Ectodermal cell (in vitro differentiated cells): ENCODE results near the gene TLCD3B.

Experiments
- H3K27ac ChIP-seq: 2 replicates; pipeline ENCODE4 v1.7.0; 2013; ENCODE audit warnings: mild to moderate bottlenecking, low read depth, low read length; ENCODE audit not compliant: insufficient read depth, poor library complexity, severe bottlenecking
- H3K27me3 ChIP-seq: 2 replicates; pipeline ENCODE4 v1.7.0; 2013; ENCODE audit warnings: mild to moderate bottlenecking, low read length; ENCODE audit not compliant: insufficient read depth, control insufficient read depth, poor library complexity, severe bottlenecking
- H3K36me3 ChIP-seq: one replicate; pipeline ENCODE4 v1.7.0; 2013; ENCODE audit warnings: low read length; ENCODE audit not compliant: control insufficient read depth, insufficient read depth
- H3K4me1 ChIP-seq: one replicate; pipeline ENCODE4 v1.7.0; 2013; ENCODE audit warnings: low read length; ENCODE audit not compliant: control insufficient read depth, insufficient read depth
- H3K4me3 ChIP-seq: 2 replicates; pipeline ENCODE4 v1.7.0; 2013; ENCODE audit warnings: low read depth, low read length, control low read depth; ENCODE audit not compliant: insufficient read depth
- H3K9me3 ChIP-seq: 2 replicates; pipeline ENCODE4 v1.7.0; 2013; ENCODE audit warnings: mild to moderate bottlenecking, low read length, moderate library complexity; ENCODE audit not compliant: control insufficient read depth
- WGBS, 2 experiments: methylation state at CpG; one replicate each; pipeline ENCODE4 v1.1.7; 2013; ENCODE audit warnings: missing lambda C conversion rate in 2 of 2; 5-methylcytosine and 5-hydroxymethylcytosine counted together

TLCD3B gene

GRCh38 chr16:29995324-29995910 is 35.7 kb downstream of the TLCD3B start, which contains the start of gene HIRIP3:
TSS of gene HIRIP3 (minus strand) at chr16:29995617. CDS start at chr16:29995605, 12 bp downstream.
- Histone ChIP-seq H3K4me1 (peaks cover 12% of the 10 kb centered on the region), H3K27ac (peak within 1 kb of the TSS; percentile 44), H3K36me3 (peaks cover 13% of the 10 kb centered on the region), H3K9me3 (no peaks in the 10 kb centered on the region), H3K27me3 (no peaks in the 10 kb centered on the region), H3K4me3 (peak within 1 kb of the TSS; percentile 90)
- 0% methylated on average over 53 of the region's 53 CpGs for WGBS, 2 experiments

GRCh38 chr16:29994600-29995323 is 36.3 kb downstream of the TLCD3B start:
- Histone ChIP-seq H3K4me1 (peaks cover 12% of the 10 kb centered on the region), H3K36me3 (peaks cover 18% of the 10 kb centered on the region), H3K4me3 (peak overlapping the region; percentile 90), H3K9me3 (no peaks in the 10 kb centered on the region), H3K27ac (no peak overlapping the region), H3K27me3 (no peaks in the 10 kb centered on the region)
- WGBS, 2 experiments = 25% methylated on average over 24 of the region's 24 CpGs

- H3K9me3 ChIP-seq = no peaks in the 10 kb centered on the region
- no peak overlapping the region for H3K4me3 ChIP-seq
- H3K36me3 ChIP-seq = peaks cover 24% of the 10 kb centered on the region
- H3K27ac ChIP-seq = no peak overlapping the region
- H3K27me3 ChIP-seq = no peaks in the 10 kb centered on the region
- WGBS, 2 experiments = 91 to 94% methylated on average over 9 of the region's 9 CpGs
- peaks cover 12% of the 10 kb centered on the region for H3K4me1 ChIP-seq
These were observed 37.0 kb downstream of the TLCD3B start for GRCh38 chr16:29993903-29994599.

- Histone ChIP-seq H3K4me1 (peaks cover 12% of the 10 kb centered on the region), H3K4me3 (no peak overlapping the region), H3K36me3 (peaks cover 29% of the 10 kb centered on the region), H3K27ac (no peak overlapping the region), H3K9me3 (no peaks in the 10 kb centered on the region), H3K27me3 (no peaks in the 10 kb centered on the region)
- 95 to 96% methylated on average over 25 of the region's 25 CpGs for WGBS, 2 experiments
These were observed 37.7 kb downstream of the TLCD3B start for GRCh38 chr16:29993191-29993902.

- peaks cover 12% of the 10 kb centered on the region for H3K4me1 ChIP-seq
- WGBS, 2 experiments = 83 to 85% methylated on average over 7 of the region's 7 CpGs
- H3K27ac ChIP-seq = no peak overlapping the region
- no peak overlapping the region for H3K4me3 ChIP-seq
- H3K27me3 ChIP-seq = no peaks in the 10 kb centered on the region
- H3K9me3 ChIP-seq = no peaks in the 10 kb centered on the region
- peaks cover 32% of the 10 kb centered on the region for H3K36me3 ChIP-seq
These were observed 38.6 kb downstream of the TLCD3B start for GRCh38 chr16:29992344-29992967.

- Histone ChIP-seq H3K9me3 (no peaks in the 10 kb centered on the region), H3K4me3 (no peak overlapping the region), H3K27ac (no peak overlapping the region), H3K4me1 (peaks cover 8% of the 10 kb centered on the region), H3K27me3 (no peaks in the 10 kb centered on the region), H3K36me3 (peaks cover 41% of the 10 kb centered on the region)
- WGBS, 2 experiments = 93% methylated on average over 4 to 5 of the region's 5 CpGs
These were observed 39.5 kb downstream of the TLCD3B start for GRCh38 chr16:29991571-29991904.

- no peak overlapping the region for H3K4me3 ChIP-seq
- no peaks in the 10 kb centered on the region for H3K27me3 ChIP-seq
- 96% methylated on average over 35 of the region's 35 CpGs for WGBS, 2 experiments
- H3K36me3 ChIP-seq = peaks cover 46% of the 10 kb centered on the region
- no peak overlapping the region for H3K27ac ChIP-seq
- no peaks in the 10 kb centered on the region for H3K9me3 ChIP-seq
- peaks cover 8% of the 10 kb centered on the region for H3K4me1 ChIP-seq
These were observed 40.0 kb downstream of the TLCD3B start for GRCh38 chr16:29990883-29991570.

- WGBS, 2 experiments = 100% methylated on average over 1 of the region's 2 CpGs; no CpG with 5 or more reads in 1 of the 2 experiments
- Histone ChIP-seq H3K9me3 (no peaks in the 10 kb centered on the region), H3K27ac (no peak overlapping the region), H3K4me1 (peaks cover 8% of the 10 kb centered on the region), H3K4me3 (no peak overlapping the region), H3K36me3 (peaks cover 52% of the 10 kb centered on the region), H3K27me3 (no peaks in the 10 kb centered on the region)
These were observed 41.0 kb downstream of the TLCD3B start for GRCh38 chr16:29990034-29990433.

- peaks cover 53% of the 10 kb centered on the region for H3K36me3 ChIP-seq
- H3K9me3 ChIP-seq = no peaks in the 10 kb centered on the region
- H3K27ac ChIP-seq = no peak overlapping the region
- peaks cover 3% of the 10 kb centered on the region for H3K4me1 ChIP-seq
- H3K4me3 ChIP-seq = no peak overlapping the region
- H3K27me3 ChIP-seq = no peaks in the 10 kb centered on the region
- 95% methylated on average over 23 of the region's 23 CpGs for WGBS, 2 experiments
These were observed 41.8 kb downstream of the TLCD3B start for GRCh38 chr16:29989111-29989858.
